HUDEP-2 (cell line): ENCODE measurements around the gene ASIC2.

Source experiments
- DNase-seq, 76 experiments: peaks; one replicate each; lab custom pipeline; 2025; ENCODE audit not compliant: unreplicated experiment in 76 of 76; lab: John Stamatoyannopoulos, UW

Gene ASIC2

GRCh38 chr17:33120103-33120502 lies 173.0 kb downstream of the ASIC2 start:
- DNase-seq = no peak

GRCh38 chr17:33118391-33119075 lies 174.6 kb downstream of the ASIC2 start:
- DNase-seq = no peak

- DNase-seq = no peak
Measured at GRCh38 chr17:33116021-33116551, 177.0 kb downstream of the ASIC2 start.

- DNase-seq = no peak
Measured at GRCh38 chr17:33115366-33115765, 177.7 kb downstream of the ASIC2 start.

- DNase-seq = no peak
Measured at GRCh38 chr17:33113991-33114370, 179.1 kb downstream of the ASIC2 start.

- DNase-seq = no peak
Measured at GRCh38 chr17:33113276-33113990, 179.7 kb downstream of the ASIC2 start.

GRCh38 chr17:33112763-33113162 lies 180.3 kb downstream of the ASIC2 start:
- no peak for DNase-seq

- no peak for DNase-seq
Measured at GRCh38 chr17:33109336-33110072, 183.6 kb downstream of the ASIC2 start.

GRCh38 chr17:33106525-33107165 lies 186.4 kb downstream of the ASIC2 start:
- DNase-seq = no peak

GRCh38 chr17:33105911-33106310 lies 187.2 kb downstream of the ASIC2 start:
- no peak for DNase-seq

- DNase-seq = no peak
Measured at GRCh38 chr17:33099906-33100305, 193.2 kb downstream of the ASIC2 start.

- DNase-seq = no peak
Measured at GRCh38 chr17:33099252-33099651, 193.8 kb downstream of the ASIC2 start.

- no peak for DNase-seq
Measured at GRCh38 chr17:33097411-33097810, 195.7 kb downstream of the ASIC2 start.

- no peak for DNase-seq
Measured at GRCh38 chr17:33096161-33096560, 196.9 kb downstream of the ASIC2 start.

GRCh38 chr17:33091271-33091670 lies 201.8 kb downstream of the ASIC2 start:
- DNase-seq = no peak

GRCh38 chr17:33090806-33091205 lies 202.3 kb downstream of the ASIC2 start:
- no peak for DNase-seq

- no peak for DNase-seq
Measured at GRCh38 chr17:33086878-33087277, 206.2 kb downstream of the ASIC2 start.

- no peak for DNase-seq
Measured at GRCh38 chr17:33086041-33086440, 207.1 kb downstream of the ASIC2 start.

- DNase-seq = no peak
Measured at GRCh38 chr17:33085256-33085655, 207.8 kb downstream of the ASIC2 start.

GRCh38 chr17:33084755-33085154 lies 208.3 kb downstream of the ASIC2 start:
- DNase-seq = no peak
